ENCODE results near the gene CCDC175.

Gene CCDC175

GRCh38 chr14:59538936-59539335 lies 37.7 kb downstream of the CCDC175 start:
- no peak for DNase-seq

GRCh38 chr14:59537476-59537875 lies 39.1 kb downstream of the CCDC175 start:
- no peak for DNase-seq

- no peak for DNase-seq
Measured at GRCh38 chr14:59534361-59534987, 42.1 kb downstream of the CCDC175 start.

- DNase-seq = no peak
Measured at GRCh38 chr14:59532419-59532818, 44.2 kb downstream of the CCDC175 start.

- no peak for DNase-seq
Measured at GRCh38 chr14:59530349-59530748, 46.3 kb downstream of the CCDC175 start.

- no peak for DNase-seq
Measured at GRCh38 chr14:59529189-59529588, 47.4 kb downstream of the CCDC175 start.

- no peak for DNase-seq
Measured at GRCh38 chr14:59520224-59520623, 56.4 kb downstream of the CCDC175 start.

GRCh38 chr14:59511916-59512575 lies 64.6 kb downstream of the CCDC175 start:
- no peak for DNase-seq

GRCh38 chr14:59510966-59511365 lies 65.6 kb downstream of the CCDC175 start:
- no peak for DNase-seq

- DNase-seq = no peak
Measured at GRCh38 chr14:59510001-59510400, 66.6 kb downstream of the CCDC175 start.

- DNase-seq = no peak
Measured at GRCh38 chr14:59509101-59509500, 67.5 kb downstream of the CCDC175 start.

- DNase-seq = no peak
Measured at GRCh38 chr14:59507752-59508103, 68.9 kb downstream of the CCDC175 start.

- DNase-seq = peak; percentile 14
Measured at GRCh38 chr14:59507063-59507751, 69.4 kb downstream of the CCDC175 start.

- DNase-seq = no peak
Measured at GRCh38 chr14:59503256-59503655, 73.4 kb downstream of the CCDC175 start.

- DNase-seq = no peak
Measured at GRCh38 chr14:59500732-59501131, 75.9 kb downstream of the CCDC175 start.

GRCh38 chr14:59492384-59492783 lies 84.2 kb downstream of the CCDC175 start:
- no peak for DNase-seq

- no peak for DNase-seq
Measured at GRCh38 chr14:59490756-59491155, 85.9 kb downstream of the CCDC175 start.

- DNase-seq = peak; percentile 3
Measured at GRCh38 chr14:59484639-59485175, 91.9 kb downstream of the CCDC175 start.

GRCh38 chr14:59483819-59484638 lies 92.6 kb downstream of the CCDC175 start, which contains the start of the genes JKAMP and L3HYPDH:
JKAMP (plus strand) TSS chr14:59484517; CDS start chr14:59484590, 73 bp downstream.
L3HYPDH (minus strand) TSS chr14:59484408; CDS start chr14:59484316, 92 bp downstream.
- peak; percentile 98 for DNase-seq

- no peak for DNase-seq
Measured at GRCh38 chr14:59483363-59483762, 93.2 kb downstream of the CCDC175 start.

GRCh38 chr14:59482541-59483331 lies 93.9 kb downstream of the CCDC175 start:
- DNase-seq = no peak
